Right kidney (tissue), 1 donor: ENCODE results near the gene RBM28.
"Not testable (repeated sequence)": the region's sequence is repeated elsewhere in the genome, so short reads cannot be mapped to it uniquely, and the experiment has no call there.

Experiments
- DNase-seq: peaks from one replicate; pipeline ENCODE4 v3.0.0-alpha.2; 2016

RBM28 gene

DNA sequence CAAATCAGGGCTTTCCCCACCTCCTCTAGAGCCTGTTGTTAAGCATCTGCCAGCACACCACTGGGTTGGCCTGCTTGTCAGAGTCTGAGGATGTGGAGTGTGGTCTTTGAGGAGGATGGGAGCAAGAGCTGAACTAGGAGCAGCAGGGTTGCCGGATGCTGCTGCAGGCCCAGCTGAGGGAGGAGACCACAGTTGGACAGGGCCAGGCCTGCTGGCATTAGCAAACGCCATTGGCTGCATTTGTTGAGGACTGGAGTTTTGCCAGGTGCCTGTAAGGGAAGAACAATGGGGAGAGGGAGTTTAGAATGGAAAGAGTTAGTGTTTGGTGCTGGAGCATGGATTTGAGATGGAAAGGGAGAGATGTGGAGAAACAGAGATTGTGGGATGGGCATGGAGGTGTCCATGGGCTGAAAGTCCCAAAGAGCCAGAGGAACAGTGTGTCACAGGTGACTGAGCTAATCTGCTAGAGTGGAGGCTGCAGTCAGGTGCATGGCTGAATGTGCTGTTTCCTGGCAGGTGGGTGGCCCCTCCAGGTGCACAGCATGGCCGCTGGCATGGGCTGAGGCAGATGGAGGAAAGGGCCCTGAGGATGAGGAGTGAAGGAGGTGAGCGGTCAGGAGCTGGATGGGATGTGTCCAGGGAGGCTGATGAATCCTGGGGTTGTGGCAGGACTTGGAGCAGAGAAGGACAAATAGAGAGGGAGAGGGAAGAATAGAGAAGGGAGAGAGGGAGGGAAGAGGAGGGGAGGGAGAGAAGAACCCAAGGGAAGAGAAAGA is 61.9 kb downstream of the RBM28 start:
- DNase-seq: no peak

DNA sequence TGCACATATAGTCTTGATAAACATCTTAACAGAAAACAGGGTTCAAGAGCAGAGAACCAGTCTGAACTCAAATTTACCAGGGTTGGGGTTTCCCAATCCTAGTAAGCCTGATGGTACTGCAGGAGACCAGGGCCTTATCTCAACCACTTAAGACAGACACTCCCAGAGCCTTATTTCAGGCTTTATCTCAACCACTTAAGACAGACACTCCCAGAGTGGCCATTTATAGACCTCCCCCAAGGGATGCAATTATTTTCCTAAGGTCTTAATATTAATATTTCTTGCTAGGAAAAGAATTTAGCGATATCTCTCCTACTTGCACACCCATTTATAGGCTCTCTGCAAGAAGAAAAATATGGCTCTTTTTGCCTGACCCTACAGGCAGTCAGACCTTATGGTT is 63.3 kb downstream of the RBM28 start:
- DNase-seq: not testable (repeated sequence)

- DNase-seq: no peak
These were observed 64.5 kb downstream of the RBM28 start for GRCh38 chr7:128279124-128279713.

GRCh38 chr7:128278366-128278765 is 65.3 kb downstream of the RBM28 start:
- DNase-seq: no peak

- DNase-seq: no peak
These were observed 68.0 kb downstream of the RBM28 start for GRCh38 chr7:128275681-128276080.

- DNase-seq: no peak
These were observed 68.7 kb downstream of the RBM28 start for GRCh38 chr7:128274884-128275603.

DNA sequence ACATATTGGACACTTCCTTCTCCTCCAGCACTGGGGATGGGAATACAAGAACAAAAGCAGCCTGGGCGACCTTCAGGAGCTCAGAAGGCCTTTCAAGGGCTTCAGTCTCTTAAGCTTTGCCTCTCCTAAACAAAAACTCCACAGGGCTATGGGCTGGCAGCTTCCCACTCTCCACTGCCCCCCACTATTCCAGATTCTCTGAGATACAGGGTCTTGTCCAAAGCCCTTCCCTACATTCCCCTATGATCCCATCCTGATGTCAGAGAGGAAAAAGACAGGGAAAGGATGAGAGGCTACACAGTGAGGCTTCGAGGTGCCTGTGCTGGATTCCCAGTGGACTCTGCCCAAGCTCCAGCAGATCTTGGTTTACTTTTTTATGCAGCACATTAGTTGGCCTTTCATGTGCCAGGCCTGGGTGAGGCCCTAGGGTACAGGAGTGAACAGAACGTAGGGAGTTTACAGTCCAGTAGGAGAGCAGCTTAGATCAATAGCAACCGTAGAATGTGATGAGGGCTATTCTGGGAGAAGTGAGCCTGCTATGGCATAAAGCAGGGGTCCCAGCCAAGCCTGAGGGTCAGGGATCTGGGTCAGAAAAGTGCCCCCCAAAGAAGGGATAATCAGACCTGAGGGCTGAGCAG is 69.3 kb downstream of the RBM28 start:
- no peak for DNase-seq

GRCh38 chr7:128271942-128272481 is 71.7 kb downstream of the RBM28 start:
- peak; percentile 63 for DNase-seq

DNA sequence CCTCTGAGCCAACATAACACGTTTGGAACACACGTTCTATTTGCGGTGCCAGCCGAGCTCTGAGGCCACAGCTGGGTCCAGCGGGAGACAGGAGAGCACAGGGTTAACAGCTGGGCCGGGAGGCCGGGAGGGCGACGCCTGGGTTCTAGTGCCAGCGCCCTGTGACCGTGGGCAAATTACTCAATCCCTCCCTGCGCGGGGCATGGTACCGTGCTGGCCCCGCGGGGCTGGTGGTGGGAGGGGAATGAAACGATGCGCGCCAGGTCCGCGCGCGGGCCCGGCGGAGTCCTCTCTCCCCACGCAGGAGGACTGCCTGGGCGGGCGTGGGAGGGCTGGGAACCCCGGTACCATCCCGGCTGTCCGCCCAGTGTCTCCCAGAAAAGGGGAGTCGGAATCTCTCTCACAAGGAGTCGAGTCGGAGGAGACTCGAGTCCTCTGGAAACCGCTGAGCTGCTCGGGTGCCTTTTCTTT is 72.2 kb downstream of the RBM28 start:
- DNase-seq: peak; percentile 61

- DNase-seq: peak; percentile 43
These were observed 72.9 kb downstream of the RBM28 start for GRCh38 chr7:128270826-128271272.

GRCh38 chr7:128268233-128268632 is 75.5 kb downstream of the RBM28 start:
- no peak for DNase-seq

GRCh38 chr7:128267595-128267924 is 76.1 kb downstream of the RBM28 start:
- no peak for DNase-seq

DNA sequence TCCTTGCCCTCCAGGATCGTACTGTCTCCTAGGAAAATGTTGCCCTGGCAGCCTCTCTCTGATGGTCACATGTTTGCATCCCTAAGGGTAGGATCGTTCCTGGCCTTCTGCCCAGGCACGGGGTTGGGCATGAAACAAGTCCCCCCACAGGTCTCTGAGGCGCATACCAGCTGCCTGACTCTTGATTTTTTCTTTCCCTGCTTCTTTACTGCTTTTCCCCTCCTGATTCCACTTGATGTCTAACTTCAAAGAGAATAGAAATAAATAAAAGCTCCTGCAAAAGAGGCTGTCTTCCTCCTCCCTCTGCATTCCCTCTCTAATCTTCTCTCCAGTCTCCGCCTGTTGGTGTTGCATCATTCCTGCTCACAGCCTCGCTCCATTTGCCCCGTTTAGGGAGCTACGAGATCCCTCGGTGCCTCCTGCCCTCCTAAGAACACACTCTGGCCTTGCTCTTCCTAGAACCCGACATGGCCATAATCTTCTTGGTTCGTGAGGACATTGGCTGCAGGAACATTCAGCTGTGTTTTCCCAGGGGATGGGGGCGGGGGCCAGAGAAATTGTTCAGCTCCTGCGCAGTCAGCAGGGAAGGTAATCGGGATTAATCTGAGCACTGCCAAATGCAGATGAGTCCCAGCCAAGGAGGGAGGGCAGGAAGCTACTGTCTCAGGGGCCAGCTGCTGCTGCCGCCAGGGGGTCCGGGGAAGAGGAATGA is 76.7 kb downstream of the RBM28 start:
- DNase-seq: peak; percentile 39

DNA sequence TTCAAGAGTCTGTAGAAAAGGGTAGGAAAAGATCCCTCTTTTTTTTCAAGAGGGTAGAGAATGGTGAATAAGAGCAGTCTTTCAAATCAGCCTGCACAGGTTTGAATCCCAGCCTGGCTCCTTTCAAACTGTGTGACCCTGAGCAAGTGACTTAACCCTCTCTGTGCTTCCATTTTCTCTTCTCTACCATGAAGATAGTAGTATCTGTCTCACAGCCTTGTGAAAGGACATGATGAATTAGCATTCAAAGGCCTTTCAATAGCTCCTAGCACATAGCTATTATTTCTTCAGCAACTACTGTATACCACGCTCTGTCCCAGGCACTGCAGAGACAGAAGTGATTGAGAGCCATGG is 77.2 kb downstream of the RBM28 start:
- no peak for DNase-seq

GRCh38 chr7:128265906-128266300 is 77.8 kb downstream of the RBM28 start:
- DNase-seq: no peak

DNA sequence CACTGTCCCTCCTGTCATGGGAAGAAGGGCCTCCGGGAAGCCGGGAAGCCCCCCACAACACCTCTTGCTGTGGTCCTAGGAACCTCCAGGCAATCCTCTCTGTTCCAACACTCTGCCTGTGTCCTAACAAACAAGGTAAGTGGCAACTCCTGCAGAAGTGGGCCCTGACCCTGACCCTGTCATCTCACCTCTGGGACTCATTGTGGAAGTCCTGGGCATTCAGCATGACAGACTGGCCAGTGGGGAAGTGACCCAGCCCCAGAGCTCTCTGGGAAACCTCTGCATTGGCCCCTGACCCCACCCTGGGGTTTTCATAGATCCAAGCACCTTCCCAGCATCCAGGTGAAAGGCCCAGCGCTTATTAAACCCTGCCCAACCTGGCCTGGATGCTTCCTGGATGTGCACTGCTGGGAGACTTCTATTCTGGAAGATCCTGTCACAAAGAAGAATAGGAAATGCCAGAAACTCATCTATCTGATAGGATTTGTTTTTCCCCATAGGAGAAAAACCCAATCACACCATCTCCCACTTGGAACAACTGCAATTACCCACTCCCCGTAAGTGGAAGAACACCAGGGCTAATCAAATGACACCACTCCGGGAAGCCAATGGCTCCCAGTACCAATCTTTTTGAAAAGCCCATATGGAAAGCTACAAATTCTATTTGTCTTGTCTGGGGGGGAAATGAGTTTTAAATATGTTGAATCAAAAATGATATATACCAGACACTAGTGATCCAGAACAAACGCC is 78.4 kb downstream of the RBM28 start:
- no peak for DNase-seq

- no peak for DNase-seq
These were observed 79.2 kb downstream of the RBM28 start for GRCh38 chr7:128264477-128264876.

- DNase-seq: no peak
These were observed 80.3 kb downstream of the RBM28 start for GRCh38 chr7:128263420-128263819.

DNA sequence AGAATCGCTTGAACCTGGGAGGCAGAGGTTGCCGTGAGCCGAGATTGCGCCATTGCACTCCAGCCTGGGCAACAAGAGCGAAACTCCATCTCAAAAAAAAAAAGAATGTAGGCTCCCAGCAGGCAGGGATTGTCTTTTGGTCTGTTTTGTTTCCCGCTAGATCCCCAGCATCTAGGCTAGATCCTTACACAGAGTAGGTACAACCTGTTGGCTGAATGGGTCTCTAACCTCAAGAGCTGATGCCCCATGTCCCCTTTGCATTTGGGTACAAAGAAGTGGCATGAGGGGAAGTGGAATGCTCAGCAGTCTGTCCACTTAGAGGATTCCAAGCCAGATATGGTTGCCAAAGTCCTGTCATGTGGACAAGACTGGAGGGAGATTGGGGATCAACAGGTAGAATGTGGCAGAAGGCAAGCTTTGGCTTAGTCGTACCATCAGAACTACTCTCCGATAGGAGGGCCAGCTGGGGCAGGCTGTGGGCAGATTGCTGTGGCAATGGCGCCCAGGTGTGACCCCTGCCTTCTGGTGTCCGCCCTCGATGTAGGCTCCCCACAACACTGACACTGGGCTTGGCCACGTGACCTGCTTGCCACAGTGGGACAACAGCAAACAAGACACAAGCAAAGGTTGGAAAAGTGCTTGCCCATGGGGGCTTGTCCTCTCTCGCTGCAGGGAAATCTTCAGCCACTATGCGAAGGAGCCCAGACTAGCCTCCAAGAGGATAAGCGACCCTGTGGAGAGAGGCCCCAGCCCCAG is 81.3 kb downstream of the RBM28 start:
- DNase-seq: no peak

DNA sequence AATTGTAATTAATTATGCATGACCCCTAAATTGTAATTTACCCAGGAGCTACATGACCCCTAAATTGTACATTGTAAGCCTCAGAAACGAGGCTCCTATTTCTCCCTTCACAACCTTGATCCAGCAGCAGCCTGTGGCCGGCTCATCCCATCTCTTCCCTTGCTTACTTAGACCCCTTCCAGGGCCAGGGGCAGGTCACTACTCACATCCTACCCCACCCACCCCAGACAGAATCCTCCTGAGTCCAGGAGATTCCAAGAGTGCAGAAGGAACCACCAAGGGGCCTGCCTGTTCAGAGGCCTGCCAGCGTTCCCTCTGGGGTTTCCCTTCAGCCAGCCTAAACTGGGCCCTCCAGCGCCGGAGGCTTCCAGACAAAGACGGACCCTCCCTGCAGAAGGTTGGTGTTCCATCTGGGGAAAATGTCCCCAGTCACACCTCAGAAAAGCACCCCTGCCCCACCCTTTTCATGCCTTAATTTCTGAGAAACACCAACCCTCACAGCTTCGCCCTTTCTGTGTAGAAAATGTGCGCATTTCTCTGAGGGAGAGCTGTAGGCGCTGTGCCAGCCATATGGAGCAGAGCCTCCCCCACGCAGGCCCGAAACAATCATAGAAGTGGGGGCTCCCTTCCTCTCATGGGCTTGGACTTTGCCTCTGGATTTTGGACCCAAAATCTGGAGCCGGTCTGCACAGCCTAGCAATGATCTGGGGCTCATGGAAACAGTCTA is 83.5 kb downstream of the RBM28 start:
- DNase-seq: no peak
